T47D (cell line): ENCODE measurements around the gene ETNK2.

Experiments used
- DNase-seq, 2 experiments: peaks; one replicate each; pipeline versions ENCODE4 v3.0.0 to v3.0.0-alpha.2; 2011 to 2012; ENCODE audit warnings: low read depth in 1 of 2, low spot score in 1 of 2
- JUND ChIP-seq: IDR thresholded peaks from 2 replicates; pipeline ENCODE4 v1.6.1; 2012; ENCODE audit warnings: low read depth
- in situ Hi-C: cut with HindIII; loops from 2 replicates; pipeline ENCODE4 v1.10.0; 2016; ENCODE audit warnings: low sequenced_read_pairs, low pct_unique_long_range_greater_than_20kb

ETNK2 gene

DNA sequence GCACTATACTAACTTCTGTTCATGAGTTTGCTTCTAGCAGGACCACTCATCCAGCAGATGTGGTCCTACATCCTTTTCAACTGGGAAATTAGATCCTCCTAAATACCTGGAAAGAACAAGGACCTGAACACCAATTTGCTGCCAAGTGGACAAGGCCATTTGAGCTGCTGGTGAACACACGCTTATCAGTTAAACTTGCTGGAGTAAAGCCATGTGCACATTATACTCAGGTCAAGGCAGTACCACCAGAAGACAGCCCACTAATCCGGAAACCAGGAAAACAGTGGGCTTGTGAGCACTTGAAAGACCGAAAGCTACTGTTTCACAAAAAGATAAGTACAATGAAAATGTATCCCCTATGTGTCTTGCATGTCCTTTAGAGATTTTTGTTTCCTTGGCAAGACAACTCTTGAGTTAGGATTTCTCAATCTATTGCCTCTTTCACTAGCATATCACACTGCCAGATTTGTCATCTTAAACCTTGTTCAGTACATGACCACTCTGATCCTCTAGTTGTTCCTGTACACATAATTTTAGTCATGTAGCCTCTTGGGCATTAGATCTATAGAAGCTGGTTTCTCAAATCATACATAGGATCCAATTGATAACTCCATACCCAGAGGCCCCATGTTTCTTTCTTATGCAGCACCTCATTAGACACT, 18.8 kb upstream of the ETNK2 start:
- in situ Hi-C loops, result no loop called here
- no peak for TF ChIP-seq JUND
- DNase-seq, result no peak

DNA sequence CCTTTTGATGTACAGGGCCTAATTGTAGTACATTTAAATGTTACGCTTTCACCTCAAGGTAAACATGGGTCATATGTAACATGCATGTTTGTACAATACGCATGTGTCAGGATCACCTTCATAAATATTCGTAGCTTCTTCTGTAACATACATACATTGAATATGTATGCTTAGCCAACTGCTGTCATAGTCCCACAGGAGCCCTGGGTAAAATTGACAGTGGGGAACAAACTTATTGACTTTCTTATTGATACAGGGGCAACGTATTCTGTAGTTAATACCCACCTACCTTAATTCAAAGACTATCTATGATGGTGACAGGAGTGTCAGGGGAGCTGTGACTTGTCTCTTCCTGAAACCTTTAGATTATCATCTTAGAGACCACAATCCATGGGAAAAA, 18.0 kb upstream of the ETNK2 start:
- DNase-seq, result no peak
- in situ Hi-C loops, result no loop called here
- TF ChIP-seq JUND, result no peak

DNA sequence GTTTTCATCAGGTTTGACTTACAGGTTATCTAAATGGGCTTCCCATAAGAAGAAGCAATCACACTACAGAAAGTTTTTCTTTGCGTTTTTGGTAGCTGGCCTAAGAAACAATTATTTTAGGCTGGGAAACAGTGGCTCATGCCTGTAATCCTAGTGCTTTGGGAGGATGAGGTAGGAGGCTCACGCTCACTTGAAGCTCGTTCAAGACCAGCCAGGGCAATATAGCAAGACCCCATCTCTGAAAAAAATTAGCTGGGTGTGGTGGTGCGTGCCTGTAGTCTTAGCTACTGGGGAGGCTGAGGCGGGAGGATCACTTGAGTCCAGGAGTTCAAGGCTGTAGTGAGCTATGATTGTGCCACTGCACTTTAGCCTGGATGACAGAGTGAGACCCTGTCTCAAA, 15.9 kb upstream of the ETNK2 start:
- DNase-seq, result no peak
- no peak for TF ChIP-seq JUND
- in situ Hi-C loops, result no loop called here

DNA sequence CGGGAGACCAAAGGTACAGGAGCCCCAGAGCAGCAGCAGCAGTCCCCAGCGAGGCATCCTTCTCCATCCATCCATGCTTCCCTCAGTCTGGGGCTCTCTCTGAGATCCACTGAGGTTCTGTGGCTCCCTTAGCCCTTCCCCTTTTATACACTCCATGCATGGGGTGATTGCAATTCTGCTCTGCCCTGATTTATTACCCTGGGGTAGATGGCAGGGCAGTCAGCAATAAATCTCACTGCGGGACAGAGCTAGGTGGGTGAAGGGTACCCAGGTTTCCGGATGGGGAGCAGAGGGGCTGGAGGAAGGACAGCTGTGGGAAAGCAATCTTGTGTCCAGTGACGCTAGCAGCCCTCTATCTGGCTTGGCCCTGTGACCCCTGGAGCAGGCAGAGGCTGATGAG, 14.4 kb upstream of the ETNK2 start, which contains the start of gene REN:
Gene REN (minus strand): TSS at position 119 of the 400 bp plus-strand sequence. CDS start 44 bp downstream, at position 75.
- no peak for DNase-seq
- in situ Hi-C loops, result no loop called here
- TF ChIP-seq JUND, result no peak

DNA sequence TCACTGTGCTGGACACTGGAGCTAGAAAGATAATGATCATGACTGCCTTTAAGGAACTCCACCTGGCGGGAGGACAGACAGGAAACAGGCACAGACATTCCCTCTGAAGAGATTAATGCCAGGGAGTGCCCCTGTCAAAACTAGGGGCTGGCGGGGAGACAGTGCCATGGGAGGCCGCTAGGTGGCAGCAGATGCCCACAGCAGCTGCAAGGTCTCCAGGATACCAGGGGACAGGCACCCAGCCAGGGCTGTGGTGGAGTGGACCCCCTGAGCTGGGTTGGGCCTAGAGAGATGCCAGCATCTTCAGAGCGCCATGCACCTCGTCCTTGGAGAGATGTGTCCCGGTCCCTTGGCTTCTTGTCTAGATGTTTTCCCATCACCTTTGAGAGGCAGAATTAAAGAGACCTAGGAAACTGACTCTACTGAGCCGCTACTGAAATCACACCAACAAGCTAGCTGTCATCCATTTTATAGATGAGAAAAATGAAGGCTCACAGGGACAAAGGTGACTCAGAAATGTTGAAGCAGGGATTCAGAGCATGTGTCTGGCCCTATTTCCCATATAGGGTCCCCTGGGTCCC, 10.7 kb upstream of the ETNK2 start:
- no peak for TF ChIP-seq JUND
- in situ Hi-C loops, result no loop called here
- DNase-seq, result peak; percentile 80 to 90

DNA sequence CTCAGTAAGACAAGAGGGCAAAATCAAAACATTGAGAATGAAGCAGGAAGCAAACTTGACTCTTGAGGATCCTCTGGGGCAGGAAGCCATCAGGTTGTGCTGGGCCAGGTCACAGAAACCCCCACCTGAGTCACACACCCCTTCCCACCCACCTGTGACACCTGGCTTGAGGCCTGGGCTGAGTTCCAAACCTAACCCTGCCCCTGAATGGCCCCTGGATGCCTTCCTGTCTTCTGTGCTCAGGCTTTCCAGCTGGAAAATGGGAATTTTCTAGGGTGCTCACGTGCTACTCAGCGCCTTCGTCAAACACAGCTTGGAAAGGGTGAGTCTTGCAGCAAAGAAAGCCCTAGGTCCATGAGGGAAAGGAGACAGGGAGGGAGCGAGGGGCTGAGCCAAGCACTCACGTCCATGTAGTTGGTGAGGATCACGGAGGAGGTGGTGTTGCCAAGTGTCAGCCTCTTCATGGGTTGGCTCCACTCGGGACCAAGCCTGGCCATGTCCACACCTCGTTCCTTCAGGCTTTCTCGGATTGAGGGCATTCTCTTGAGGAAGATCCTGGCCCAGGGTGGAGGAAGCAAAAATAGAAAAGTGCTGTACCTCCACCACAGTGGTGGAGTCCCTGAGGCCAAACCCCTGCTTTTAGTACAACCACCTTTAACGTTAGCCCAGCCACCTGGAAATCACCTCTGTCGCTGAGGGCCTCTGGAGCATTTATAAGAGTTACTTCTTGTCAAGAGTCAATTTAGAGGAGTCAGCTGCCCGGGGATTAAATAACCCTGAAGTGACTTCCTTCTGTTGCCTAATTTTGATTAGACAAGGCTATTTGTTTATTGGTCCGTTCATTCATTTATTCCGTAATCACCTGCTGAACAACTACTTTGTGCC, 10.0 kb upstream of the ETNK2 start:
- TF ChIP-seq JUND, result no peak
- DNase-seq, result no peak
- in situ Hi-C loops, result no loop called here

DNA sequence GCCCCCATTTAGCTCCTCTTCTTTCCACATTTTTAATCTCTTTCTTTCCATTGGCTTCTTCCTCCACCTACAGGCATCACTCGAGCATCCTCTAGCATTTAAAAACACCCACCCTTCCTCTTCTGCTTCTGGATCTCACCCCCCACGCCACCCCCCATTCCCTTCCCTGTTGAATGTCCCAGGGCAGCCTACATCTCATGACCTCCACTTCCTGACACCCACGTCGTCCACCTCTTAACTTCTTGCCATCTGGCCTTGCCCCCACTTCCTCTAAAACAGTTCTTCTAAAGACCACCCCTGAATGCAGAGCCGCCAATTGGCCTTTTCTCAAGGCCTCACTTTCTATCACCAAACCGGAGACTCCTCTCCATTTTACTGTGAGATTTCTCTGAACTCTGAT, 6.1 kb upstream of the ETNK2 start:
- in situ Hi-C loops, result no loop called here

DNA sequence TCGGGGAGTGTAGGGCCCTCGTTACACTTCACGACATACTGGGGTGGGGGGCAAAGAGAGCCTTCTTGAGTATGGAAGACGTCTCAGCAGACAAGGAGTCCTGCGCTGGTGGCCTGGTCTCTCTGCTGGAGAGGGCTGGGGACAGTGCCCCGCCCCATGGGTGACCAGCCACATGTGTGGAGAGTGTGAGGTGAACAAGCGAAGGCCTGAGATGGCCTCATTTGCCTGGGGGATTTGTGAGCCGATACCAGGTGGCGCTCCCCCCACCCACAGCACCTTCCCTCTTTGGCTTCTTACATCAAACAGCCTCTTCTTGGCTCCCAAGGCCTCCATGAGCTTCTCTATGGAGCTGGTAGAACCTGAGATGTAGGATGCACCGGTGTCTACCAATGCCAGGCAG, 4.0 kb upstream of the ETNK2 start:
- no peak for DNase-seq
- in situ Hi-C loops, result no loop called here
- TF ChIP-seq JUND, result no peak

More for the DNA sequence above, 6.1 kb upstream of the ETNK2 start:
- no peak for DNase-seq
- TF ChIP-seq JUND, result no peak

DNA sequence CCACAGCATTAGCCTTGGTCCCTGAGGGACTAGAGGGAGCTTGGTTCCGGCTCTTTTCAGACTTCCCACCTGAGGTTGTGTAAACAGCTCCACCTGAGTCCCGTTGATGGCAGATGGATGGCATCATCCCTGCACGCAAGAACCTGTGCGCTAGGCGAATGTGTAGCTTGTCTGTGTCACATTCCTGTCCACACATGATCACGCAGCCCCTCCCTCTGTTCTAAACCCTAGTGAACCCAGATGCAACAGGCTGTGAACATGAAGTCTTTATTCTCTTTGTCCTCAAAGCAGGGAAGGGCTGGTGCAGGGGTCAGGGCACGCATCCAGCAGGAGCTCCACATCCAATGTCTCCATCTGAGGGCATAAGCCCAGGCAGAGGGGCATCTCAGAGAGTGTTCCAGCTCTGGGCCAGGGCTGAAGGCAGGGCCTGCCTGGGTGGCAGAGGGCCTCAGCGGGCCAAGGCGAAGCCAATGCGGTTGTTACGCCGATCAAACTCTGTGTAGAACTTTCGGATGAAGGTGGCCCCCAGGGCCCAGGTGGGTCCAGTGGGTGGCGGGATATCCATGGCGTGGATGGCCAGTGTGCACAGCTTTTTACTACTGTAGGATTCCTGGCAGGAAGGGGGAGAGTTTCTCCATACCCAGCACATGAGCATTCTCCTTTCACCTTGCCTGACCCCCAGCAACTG, 2.9 kb upstream of the ETNK2 start:
- in situ Hi-C loops, result no loop called here
- DNase-seq, result no peak
- no peak for TF ChIP-seq JUND

DNA sequence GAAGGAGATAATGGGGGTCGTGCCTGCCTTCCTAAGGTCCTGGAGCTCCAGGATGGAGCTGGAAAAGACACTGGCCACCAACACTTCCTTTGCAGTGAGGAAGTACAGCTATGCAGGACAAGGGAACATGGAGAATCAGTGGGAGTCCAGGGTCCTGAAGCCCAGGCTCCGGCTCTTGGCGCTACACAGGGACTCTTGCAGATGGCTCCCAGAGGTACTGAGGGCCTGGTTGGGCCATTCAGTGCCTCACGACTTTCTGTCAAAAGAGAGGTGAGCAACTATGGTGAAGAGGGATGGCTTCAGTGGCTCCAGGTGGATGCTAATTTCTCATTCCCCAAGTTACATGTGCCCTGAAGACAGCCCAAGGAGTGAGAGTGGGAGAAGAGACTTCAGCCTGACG, 1.8 kb upstream of the ETNK2 start:
- in situ Hi-C loops, result no loop called here

DNA sequence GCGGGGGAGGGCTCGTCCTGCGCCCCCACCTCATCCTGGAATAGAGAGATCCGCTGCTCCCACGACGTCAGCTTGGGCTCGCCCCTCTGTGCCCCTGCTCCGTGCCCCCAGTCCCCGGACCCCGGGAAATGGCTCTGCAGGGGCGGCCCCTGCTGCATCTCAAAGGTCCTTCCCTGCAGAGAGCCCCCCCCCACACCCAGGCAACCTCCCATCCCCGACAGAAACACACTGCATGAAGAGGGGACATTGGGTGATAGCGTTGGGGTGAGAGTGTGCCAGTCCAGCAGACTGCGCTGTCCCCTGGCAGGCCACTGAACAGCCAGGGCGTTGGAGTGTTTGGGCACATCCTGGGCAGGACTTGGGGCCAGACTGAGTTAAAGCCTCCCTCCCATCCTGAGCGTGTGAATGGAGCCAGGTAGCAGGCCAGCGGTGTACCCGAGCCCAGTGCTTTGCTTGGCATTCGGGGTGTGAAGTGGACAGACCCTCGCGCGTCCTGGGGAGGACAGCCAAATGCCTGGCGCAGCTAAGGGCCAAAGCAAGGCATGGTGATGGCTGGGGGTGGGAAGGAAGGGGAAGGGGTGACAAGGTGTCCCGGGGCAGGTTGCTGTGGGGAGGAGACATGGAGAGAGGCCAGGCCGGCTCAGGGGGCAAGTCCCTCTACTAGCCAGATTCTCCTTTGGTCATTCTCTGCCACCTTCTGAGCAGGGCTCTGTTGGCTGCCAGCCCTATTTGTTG, 633 bp upstream of the ETNK2 start:
- no peak for DNase-seq
- TF ChIP-seq JUND, result no peak
- in situ Hi-C loops, result no loop called here

More for the DNA sequence above, 1.8 kb upstream of the ETNK2 start:
- no peak for DNase-seq
- no peak for TF ChIP-seq JUND
